HG02938 (cell line): ENCODE results near the gene NOP58.
"Not testable (repeated sequence)": the region's sequence is repeated elsewhere in the genome, so short reads cannot be mapped to it uniquely, and the experiment has no call there.

Experiments
- ATAC-seq: cut with Tn5 transposase; IDR thresholded peaks from one replicate; pipeline ENCODE4 v1.9.1; 2021; ENCODE audit warnings: mild to moderate bottlenecking, moderate library complexity; ENCODE audit not compliant: unreplicated experiment

The NOP58 gene

GRCh38 chr2:202299712-202300111 lies 34.1 kb downstream of the NOP58 start:
- ATAC-seq, result peak; percentile 96

GRCh38 chr2:202306034-202306433 lies 40.5 kb downstream of the NOP58 start:
- no peak for ATAC-seq

GRCh38 chr2:202307690-202308089 lies 42.1 kb downstream of the NOP58 start:
- no peak for ATAC-seq

DNA sequence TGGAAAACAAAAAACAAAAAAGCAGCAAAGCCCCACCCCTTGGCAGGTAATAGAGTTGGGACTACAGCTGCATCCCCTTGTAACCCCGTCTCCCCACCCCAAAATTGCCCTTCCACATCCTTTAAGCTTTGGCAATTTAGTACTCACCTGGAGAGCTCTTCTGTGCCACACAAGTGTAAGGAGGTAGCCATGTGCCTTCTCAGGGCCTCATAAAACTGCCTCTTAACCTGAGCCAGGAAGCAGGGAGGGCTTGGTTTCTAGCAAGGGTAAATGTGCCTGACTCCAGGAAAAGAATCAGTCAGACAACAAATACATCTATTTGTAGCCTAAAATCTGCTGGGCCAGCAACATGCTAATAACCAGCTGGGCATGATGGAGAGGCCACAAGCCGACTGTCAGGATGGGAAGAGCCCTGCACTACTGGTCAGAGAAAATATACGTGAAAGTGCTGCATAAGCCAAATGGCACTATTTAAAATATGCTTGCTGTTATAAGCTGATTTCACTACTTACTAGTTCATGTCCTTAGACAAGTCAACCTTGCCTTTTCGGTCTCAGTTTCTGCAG lies 46.3 kb downstream of the NOP58 start:
- ATAC-seq, result no peak

DNA sequence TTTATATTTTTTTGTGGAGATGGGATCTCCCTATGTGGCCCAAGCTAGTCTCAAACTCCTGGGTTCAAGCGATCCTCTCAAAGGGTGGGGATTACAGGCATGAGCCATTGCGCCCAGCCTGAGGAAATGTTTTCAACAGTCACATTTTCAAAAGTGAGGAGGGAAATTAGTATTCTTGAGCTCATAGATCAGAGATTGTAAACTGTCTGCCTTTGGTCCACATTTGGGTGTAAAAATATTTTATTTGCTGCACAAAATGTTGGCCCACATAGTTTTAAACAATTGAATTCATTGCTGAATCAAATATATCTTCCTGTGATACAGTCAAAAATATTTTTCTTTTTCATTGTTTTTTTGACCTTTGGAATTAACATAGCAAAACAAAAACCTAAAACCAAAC lies 48.6 kb downstream of the NOP58 start:
- no peak for ATAC-seq

DNA sequence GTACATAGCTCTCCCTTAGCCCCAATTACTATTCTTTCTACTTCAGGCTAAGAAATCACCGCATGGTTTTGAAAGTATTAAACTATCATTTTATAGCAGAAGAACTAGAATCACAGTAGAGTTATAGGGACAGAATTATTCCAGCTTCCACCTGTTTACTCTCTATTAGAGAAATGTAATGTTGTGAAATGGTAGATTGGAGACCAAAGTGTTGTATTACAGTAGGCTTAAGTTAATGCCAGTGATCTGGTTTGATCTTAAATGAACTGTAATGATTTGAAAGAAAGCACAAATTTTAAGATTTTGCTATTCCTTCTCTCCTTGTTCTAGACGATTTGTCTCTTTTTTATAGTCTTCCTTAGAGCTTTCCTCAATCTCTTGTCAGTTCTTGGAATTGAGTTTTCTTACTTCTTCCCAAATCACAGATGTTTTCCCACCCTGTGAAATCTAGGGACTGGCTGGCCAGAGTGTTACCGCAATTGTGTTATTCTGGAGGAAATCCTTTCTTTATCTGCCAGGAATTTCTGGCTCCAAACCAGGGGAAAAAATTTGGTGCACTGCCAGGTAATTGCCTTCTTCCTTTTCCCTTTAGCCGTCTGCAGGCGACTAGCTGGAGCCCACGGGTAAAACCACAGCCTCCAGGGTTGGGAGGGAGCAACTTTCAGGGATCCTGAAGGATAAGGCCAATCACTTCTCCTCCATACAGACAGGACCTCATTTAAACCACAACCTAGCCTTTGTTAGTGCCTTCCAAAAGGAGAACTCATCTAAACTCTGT lies 51.7 kb downstream of the NOP58 start:
- ATAC-seq, result no peak

GRCh38 chr2:202320362-202320761 lies 54.8 kb downstream of the NOP58 start:
- not testable (repeated sequence) for ATAC-seq

DNA sequence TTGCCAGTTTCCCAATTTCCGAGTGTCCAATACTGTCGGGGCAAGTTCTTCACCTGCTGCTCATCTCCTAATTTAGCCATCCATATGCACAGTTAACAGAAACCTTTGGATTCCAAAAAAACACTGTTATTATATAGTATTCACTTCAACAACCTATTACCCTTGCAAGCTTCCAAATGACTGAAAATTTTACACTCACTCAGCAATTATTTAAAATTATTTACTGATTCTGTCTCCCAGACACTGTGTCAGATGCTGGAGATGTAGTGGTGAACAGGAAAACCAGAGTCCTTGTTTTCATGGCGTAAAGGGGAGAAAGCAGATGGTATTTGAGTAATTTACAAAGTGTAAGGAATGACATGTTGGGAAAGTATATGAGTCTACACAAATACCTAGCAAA lies 56.9 kb downstream of the NOP58 start:
- ATAC-seq, result no peak

GRCh38 chr2:202327858-202328257 lies 62.3 kb downstream of the NOP58 start:
- ATAC-seq, result no peak

- no peak for ATAC-seq
Measured at GRCh38 chr2:202335791-202336467, 70.4 kb downstream of the NOP58 start.

DNA sequence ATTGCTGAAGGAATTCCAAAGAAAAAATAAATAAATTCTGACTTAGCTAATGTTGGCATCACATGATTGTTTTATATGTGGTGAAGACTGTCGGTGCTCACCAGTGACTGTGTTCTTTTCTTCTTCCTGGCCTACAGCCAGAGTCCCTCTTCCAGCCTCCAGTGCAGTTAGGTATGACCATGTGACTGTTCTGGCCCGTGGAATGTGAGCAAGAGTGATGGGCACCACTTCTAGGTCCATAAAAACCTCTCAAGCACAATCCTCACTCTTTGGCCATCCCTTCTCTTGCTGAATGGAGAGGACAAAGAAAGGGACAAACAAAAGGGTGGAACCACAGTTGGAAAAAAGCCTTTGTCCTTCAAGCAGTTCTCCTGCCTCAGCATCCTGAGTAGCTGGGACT lies 71.6 kb downstream of the NOP58 start:
- ATAC-seq, result no peak

DNA sequence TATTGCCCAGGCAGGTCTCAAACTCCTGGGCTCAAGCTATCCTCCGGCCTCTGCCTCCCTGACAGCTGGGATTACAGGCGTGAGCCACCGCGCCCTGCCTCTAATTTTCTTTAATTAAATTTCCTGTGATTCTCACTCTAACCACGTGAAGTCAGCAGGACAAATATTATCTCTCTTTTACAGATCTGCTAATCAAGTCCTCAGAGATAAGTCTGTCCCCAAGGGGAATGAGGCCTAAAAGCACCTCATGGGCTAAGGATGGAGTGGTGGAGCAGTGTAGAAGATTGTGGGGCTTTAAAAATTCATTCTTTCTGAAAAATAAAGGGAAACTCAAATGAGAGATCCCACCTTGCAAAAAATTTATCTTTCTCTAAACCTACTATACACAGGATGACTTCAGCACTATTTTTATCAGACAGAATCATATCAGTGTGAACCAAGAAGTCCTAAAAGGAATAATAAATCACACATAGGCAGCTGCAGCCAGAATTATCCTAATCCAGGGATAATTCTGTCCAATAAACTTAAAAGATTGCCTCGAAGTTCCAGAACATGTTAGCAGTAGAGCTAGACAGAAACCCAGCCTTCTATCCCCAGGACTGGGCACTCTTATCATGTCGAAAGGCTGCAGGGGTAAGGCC lies 72.3 kb downstream of the NOP58 start:
- no peak for ATAC-seq

DNA sequence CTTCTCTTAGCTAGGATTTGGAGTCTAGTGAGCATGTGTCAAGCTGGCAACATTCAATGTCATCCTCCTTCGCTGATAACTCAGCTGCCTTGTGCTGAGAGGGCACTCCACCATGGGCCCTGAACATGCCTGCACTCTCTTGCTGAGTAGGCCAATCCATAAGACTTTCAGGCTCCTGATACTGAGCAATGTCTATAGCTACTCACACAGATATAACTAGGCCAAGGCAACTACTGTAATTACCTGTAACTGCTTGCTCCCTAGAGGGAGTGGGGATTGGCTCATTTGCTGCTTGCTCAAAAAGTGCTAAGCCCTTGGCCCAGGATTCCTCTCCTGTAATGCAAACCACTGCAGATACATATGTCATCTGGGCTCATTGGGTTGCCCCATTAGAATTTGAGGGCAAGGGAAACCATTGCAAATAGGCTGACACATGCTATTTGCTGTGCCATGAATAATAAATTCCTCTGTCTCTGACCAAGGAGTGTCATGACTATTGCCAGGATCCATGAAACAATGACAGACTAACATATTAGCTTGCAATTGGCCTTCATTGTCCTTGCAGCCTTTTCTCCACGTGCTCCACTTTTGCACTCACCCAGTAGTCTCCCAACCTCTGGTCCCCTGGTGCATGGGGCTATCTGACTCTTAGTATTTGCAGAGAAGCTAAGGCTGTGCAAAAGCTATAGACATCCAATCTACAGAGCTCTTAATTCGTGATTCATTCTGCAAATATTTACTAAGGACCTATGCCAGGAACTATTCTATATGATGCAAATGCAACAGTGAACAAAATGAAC lies 73.7 kb downstream of the NOP58 start:
- no peak for ATAC-seq

DNA sequence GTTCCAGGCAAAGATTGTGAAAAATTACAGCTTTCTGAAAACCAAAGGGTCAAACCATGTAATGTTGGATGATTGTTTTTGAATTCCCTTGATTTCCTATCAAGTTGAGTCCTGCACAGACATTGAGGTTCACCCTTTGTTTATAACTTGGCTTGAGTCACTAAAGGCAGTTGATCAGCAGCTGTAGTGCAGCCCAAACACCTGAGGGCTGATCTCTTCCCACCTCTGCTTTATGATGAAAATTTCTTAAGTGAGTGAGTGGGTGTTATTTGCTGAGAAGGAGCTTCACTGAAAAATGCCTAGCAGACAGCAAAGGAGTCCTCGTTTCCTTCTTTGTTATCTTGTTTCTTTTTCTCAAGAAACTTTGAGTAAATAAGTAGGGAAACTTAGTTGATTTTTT lies 78.6 kb downstream of the NOP58 start:
- no peak for ATAC-seq

DNA sequence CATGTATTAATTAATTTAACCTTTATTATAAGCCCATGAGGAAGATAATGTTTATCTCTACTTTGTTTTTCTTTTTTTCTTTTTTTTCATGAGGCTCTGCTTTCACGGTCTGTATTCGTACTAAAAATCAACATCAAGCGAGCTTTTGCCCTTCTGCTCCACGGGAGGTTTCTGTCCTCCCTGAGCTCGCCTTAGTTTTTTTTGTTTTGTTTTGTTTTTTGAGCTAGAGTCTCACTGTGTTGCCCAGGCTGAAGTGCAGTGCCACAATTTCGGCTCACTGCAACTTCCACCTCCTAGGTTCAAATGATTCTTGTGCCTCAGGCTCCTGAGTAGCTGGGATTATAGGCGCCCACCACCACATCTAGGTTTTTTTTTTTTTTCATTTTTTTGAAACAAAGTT lies 80.6 kb downstream of the NOP58 start:
- no peak for ATAC-seq
